Measurements from ENCODE around the gene SEPTIN7. TPM values are rescaled to one million over a fixed set of nuclear protein-coding genes. Genes with fewer than 3 reads are reported as not detected.

Gene SEPTIN7
- total RNA-seq, 1 donor from 2014 or later = 37.2 TPM

DNA sequence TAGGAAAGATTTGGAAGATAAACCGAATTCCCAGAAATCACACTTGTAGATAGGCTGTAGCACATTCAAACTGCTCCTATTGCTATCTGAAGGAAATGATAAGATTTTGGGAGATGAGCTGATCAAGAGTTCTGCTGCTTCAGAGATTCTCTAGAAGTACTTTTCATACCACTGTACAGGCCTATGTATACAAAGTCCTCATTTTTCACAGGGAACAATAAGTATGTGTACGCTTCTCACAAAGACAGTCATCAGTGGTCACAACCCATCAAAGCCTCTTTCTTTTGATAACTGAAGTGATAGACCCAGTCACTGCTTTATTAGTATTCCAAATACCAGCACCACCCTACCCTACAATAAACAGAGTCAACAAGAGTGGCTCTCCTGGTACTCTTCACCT is 15.6 kb upstream of the SEPTIN7 start:
- ATAC-seq = no peak
- DNase-seq (ENCODE audit: low spot score) = no peak

DNA sequence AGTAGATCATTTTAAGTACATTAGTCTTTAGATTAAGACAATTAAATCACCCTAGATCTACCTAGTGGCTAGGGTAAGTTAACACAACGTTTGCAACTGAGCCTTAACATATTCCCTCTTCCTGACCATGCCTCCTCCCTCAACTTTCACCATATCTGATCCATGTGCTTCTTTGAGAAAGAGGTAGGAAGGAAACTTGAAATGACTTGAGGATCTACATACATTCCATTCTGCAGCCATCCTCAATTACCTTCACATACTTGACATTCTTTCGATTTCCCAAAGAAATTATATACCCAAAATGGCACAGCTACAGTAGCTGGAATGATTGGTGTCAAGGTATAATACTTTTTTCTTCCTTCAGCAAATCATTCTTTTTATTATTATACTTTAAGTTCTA is 12.9 kb upstream of the SEPTIN7 start:
- ATAC-seq (no peak), DNase-seq (ENCODE audit: low spot score) (no peak)

DNA sequence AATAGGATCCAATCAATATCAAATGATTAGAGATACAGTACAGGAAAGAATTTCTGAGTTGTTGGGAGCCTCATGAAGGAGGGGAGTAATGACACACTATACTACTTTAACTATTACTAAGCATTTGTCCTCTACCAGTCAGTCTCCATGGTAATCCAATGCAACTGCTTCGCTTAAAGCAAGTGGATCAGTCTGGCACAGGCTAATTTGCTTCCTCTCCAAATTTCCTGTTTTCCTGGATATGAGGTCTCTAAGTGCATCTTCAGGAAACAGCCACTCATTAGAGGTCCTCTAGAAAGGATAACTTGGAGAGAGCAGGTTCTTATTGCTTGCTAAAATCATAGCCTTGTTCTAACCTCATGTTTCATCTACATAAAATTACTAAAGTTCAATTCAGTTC is 8.4 kb upstream of the SEPTIN7 start:
- DNase-seq (ENCODE audit: low spot score) (no peak), ATAC-seq (no peak)

DNA sequence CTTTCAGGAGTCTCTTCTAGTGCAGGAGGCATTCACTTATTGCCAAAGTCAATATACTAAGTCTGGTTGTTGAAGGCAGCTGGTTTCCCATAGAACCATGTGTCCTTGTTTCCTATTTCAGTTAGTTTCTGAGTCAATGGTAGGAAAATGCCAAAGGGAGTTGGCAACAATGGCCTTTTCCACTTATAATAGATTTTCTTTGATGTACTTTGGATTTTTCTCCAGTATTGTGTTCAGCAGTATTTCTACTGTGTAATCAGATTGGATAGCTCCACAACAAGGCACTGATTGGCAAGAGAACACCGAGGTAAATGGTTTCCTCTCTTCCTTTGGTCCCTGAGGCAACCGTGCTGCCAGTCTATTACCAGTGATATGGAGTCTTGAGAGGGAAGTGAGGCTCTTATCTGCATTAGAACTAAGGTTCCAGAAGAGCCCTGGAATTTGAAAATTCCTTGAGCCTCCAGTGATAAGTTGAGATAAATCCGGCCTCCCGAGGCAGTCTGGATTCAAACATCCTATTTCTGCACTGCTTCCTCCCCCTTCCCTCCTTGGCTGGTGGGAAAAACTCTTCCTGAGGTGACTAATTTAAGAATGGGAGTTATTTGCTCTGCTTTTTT is 7.9 kb upstream of the SEPTIN7 start:
- ATAC-seq (no peak), DNase-seq (ENCODE audit: low spot score) (no peak)

GRCh38 chr7:35797311-35797710 is 3.5 kb upstream of the SEPTIN7 start:
- DNase-seq (ENCODE audit: low spot score) (no peak), ATAC-seq (no peak)

- ATAC-seq (peak; percentile 66), DNase-seq (ENCODE audit: low spot score) (peak; percentile 85)
Observed at GRCh38 chr7:35799846-35800717, 775 bp upstream of the SEPTIN7 start.

- DNase-seq (ENCODE audit: low spot score) (peak; percentile 68), ATAC-seq (peak; percentile 58)
Observed at GRCh38 chr7:35801392-35802101, 690 bp downstream of the SEPTIN7 start.

GRCh38 chr7:35802102-35802466 is 1.2 kb downstream of the SEPTIN7 start:
- ATAC-seq (no peak), DNase-seq (ENCODE audit: low spot score) (no peak)

GRCh38 chr7:35802649-35803048 is 1.8 kb downstream of the SEPTIN7 start:
- ATAC-seq (no peak), DNase-seq (ENCODE audit: low spot score) (no peak)

- no peak for DNase-seq (ENCODE audit: low spot score)
- no peak for ATAC-seq
Observed at GRCh38 chr7:35804231-35804970, 3.5 kb downstream of the SEPTIN7 start.

DNA sequence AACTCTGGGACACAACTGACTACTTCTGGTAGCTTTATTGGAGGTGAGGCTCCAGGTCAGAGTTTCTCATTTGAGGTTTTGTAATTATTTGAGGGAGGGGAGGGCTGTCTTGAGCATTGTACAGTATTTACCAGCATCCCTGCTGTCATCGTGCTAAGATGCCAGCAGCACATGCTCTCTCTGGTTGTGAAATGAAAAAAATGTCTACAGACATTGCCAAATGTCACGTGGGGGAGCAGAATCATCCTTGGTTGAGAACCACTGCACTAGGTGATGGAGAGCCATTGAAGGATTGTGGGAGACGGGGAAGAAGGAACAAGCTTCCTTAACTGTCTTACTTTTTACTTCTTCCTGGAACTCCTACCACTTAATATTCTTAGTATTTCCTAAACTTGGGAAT is 5.0 kb downstream of the SEPTIN7 start:
- DNase-seq (ENCODE audit: low spot score) (no peak), ATAC-seq (no peak)

GRCh38 chr7:35816514-35816913 is 15.7 kb downstream of the SEPTIN7 start:
- DNase-seq (ENCODE audit: low spot score) = no peak
- no peak for ATAC-seq

- ATAC-seq (no peak), DNase-seq (ENCODE audit: low spot score) (no peak)
Observed at GRCh38 chr7:35817181-35817580, 16.3 kb downstream of the SEPTIN7 start.

DNA sequence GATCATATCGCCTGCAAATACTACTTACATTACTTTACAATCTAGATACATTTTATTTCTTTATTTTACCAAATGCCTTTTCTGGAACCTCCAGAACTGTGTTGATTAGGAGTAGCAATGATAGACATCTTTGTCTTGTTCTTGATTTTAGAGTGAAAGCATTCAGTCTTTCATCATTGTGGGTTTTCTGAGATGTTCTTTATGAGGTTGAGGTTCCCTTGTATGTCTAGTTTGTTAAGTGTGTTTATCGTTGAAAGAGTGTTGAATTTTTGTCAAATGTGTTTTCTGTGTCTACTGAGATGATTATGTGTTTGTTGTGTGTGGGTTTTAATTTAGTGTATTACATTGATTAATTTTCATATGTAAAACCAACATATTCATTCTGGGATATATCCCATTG is 17.1 kb downstream of the SEPTIN7 start:
- no peak for ATAC-seq
- DNase-seq (ENCODE audit: low spot score) = no peak

DNA sequence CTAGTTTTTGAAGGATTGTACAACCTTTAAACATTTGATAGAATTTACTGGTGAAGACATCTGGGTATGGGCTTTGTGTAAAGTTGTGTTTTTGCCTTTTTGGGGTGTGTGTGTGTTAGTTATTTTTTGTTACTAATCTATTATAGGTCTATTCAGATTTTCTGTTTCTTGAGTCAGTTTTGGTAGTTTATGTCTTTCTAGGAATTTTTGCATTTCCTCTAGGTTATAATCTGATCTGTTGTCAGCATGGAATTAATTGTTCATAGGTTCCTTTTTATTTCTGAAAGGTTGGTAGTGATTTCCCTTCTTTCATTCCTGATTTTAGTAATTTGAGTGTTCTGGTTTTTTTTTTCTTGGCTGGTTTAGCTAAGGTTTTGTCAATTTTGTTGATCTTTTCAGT is 17.7 kb downstream of the SEPTIN7 start:
- no peak for DNase-seq (ENCODE audit: low spot score)
- no peak for ATAC-seq

DNA sequence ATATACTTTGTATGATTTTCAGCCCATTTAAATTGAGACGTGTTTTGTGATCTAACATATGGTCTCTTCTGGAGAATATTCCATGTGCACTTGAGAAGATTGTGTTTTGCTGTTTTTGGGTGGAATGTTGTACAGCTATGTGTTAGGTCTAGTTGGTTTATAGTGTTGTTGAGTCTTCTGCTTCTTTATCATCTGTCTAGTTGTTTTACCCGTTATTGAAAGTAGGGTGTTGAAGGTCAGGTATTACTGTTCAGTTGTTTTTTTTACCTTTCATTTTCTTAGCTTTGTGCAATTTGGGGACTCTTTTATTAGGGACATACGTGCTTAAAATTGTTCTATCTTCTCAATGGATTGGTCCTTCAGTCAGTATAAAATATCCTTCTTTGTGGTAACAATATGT is 18.5 kb downstream of the SEPTIN7 start:
- DNase-seq (ENCODE audit: low spot score) = no peak
- no peak for ATAC-seq

GRCh38 chr7:35819954-35820703 is 19.3 kb downstream of the SEPTIN7 start:
- ATAC-seq = no peak
- no peak for DNase-seq (ENCODE audit: low spot score)

DNA sequence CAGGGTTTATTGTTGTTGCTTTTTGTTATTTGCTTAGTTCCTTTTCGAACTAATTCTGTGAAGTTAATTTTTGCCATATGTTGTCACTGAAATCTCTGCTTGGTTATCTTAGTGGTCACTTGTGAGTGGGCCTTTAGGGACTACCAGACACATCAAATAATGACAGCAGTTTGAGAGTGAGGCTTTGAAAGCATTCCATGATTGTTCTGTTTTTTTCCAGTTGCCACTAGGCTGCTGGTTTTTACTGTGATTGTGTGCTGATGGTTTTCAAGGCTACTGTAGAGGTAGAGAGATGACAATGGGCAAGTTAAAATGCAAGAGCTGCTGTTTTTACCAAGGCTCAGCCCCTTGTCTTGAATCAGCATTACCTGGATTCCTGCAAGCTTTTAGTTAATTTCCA is 20.0 kb downstream of the SEPTIN7 start:
- DNase-seq (ENCODE audit: low spot score) (no peak), ATAC-seq (no peak)

GRCh38 chr7:35823440-35823839 is 22.6 kb downstream of the SEPTIN7 start:
- DNase-seq (ENCODE audit: low spot score) = no peak
- no peak for ATAC-seq

DNA sequence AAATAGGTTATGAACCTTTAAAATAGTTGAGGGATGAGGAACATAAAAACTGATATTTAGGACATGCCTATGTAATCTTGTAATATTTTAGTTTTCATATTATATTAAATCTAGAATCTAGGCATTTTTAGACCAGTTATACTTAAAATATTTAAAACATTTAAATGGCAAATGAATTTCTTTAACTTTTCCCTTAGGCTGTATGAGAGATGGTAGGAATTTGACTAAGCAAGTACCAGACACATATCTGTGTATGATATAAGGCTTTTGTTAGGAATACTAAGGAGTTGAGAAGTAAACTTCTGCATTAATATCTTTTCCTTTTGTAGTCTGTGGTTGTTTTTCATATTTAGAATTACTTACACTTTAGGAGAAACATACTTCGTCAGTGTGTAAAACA is 25.1 kb downstream of the SEPTIN7 start:
- no peak for DNase-seq (ENCODE audit: low spot score)
- ATAC-seq = no peak

GRCh38 chr7:35826751-35827150 is 25.9 kb downstream of the SEPTIN7 start:
- ATAC-seq (no peak), DNase-seq (ENCODE audit: low spot score) (no peak)
